Sciatic nerve (tissue), 2 donors: ENCODE results near the gene FAM111B. TPM values are rescaled to one million over a fixed set of nuclear protein-coding genes. Genes with fewer than 3 reads are reported as not detected.

Experiments used
- ATAC-seq: fragments of 200-7000 bp; cut with Tn5 transposase; one replicate; pipeline ENCODE4 v1.9.1; 2020; ENCODE audit warnings: mild to moderate bottlenecking, moderate library complexity
- DNase-seq: peaks from one replicate; pipeline ENCODE4 v3.0.0-alpha.2; 2020; ENCODE audit warnings: low spot score
- intact Hi-C: fragments of 100-400 bp; cut with DNase I; formaldehyde crosslinking; loops from one replicate; pipeline ENCODE4 v1.14.2; 2022
- total RNA-seq: library from RNA; stranded (reverse); fragmentation: NEBNext Ultra II Directional; extraction: Animal tissue kit (Norgen Biotek cat#: 25700); gene quantifications from one replicate; pipeline ENCODE4 v1.2.1, GENCODE V29; 2021
- donor health status: DM: no; HTN: no; CAD: no.
- donor health status: DM: no; HTN: no; CAD: no.

Gene FAM111B
- total RNA-seq, 1 donor from 2014 or later: 0.89 TPM

DNA sequence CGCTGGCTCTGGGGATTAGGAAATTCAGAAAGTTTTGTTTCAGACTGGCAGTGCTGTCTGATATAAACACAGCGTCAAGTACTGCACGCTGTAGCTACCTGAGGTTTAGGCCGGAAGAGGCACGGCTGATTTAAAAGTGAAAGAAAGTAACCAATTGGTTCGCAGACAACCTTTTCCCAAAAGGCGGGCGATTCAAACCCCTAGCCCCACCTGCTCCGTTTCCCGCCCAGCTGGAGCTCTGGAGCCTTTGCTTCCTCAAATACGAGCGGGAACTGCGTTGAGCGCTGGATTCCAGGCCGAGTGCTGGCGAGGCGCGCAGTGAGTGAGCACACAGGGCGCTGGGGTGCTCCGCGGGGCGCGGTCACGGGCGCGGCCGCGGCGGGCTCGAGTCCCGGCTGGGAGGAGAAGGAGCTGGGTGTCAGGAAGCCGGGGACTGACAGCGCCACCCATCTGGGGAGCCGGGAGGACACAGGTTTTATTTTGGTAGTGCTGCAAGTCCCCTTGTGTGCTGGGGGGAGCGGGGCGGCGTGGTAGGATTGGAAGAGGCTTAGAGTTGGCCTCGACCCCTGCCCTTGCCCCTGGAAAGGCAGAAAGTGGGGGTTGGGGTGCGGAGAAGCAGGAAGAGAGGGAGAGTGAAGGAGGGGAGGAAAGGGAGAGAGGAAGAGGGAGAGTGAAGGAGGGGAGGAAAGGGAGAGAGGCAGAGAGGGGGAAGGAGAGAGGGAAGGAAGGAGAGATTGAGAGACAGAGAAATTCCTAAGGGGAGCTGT, 37.7 kb downstream of the FAM111B start:
- ATAC-seq (peak; percentile 84), DNase-seq (peak; percentile 84)
- intact Hi-C loops: no loop called here

DNA sequence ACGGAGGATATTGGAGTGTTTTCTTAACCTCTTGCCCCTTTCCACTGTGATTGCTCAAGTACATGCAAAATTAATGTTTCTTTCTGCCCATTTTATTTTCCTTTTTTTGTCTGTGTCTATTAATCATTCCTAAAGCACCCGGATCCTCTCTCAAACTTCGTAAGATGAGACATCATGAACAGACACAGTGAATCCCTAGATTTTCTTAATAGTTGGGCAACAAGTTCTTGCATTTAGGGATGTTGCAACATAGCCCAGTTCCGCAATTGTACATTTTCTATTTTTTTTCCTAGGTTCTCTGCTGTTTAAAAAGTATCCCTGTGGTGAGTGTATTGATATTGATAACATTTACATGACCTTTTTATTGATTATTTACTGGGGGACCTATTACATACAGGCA, 38.5 kb downstream of the FAM111B start:
- DNase-seq (no peak), ATAC-seq (peak; percentile 31)
- intact Hi-C loops: no loop called here

DNA sequence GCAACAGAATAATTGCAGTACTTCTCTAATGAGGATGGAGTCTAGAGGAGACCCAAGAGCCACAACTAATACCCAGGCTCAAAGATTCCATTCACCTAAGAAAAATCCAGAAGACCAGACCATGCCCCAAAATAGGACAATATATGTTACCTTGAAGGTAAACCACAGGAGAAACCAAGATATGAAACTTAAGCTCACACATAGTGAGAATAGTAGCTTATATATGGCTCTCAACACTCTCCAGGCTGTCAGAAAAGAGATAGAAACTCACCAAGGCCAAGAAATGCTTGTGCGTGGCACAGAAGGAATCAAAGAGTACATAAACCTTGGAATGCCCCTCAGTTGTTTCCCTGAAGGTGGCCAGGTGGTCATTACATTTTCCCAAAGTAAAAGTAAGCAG, 44.7 kb downstream of the FAM111B start:
- no peak for ATAC-seq
- no peak for DNase-seq

GRCh38 chr11:59152312-59152951, 45.4 kb downstream of the FAM111B start:
- intact Hi-C loops: no loop called here
- DNase-seq: no peak
- no peak for ATAC-seq

More for the DNA sequence above, 44.7 kb downstream of the FAM111B start:
- intact Hi-C loops: no loop called here

DNA sequence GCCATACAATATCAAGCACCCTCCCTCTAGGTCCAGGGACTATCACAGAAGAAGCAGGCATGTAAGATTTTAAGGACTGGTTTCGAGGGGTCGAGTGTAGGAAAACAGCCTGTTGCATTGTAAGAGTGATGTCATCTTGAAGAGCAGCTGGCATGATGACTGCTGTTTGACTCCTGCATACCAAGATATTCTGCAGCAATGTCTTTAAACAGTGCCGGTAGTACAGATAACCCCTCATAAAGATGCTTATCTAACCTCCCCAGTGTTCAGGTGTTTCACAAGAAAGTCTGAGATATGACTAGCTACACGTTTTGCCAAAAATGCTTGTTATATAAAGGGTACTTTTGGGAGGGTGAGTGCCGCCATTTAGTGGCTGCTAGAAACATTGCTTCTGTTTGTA, 47.6 kb downstream of the FAM111B start:
- intact Hi-C loops: no loop called here
- DNase-seq (no peak), ATAC-seq (no peak)

GRCh38 chr11:59157433-59157832, 50.4 kb downstream of the FAM111B start:
- intact Hi-C loops: no loop called here
- no peak for ATAC-seq
- DNase-seq: no peak

- peak; percentile 61 for DNase-seq
- intact Hi-C loops: no loop called here
- peak; percentile 93 for ATAC-seq
Measured at GRCh38 chr11:59158206-59159068, 51.4 kb downstream of the FAM111B start.

GRCh38 chr11:59164028-59164427, 57.0 kb downstream of the FAM111B start:
- no peak for DNase-seq

GRCh38 chr11:59171508-59172322, 64.7 kb downstream of the FAM111B start, which contains the start of gene DTX4:
TSS of gene DTX4 (plus strand) at chr11:59172132. CDS start at chr11:59172596, 464 bp downstream.
- peak; percentile 98 for DNase-seq
- ATAC-seq: peak; percentile 95
- intact Hi-C loops: loop anchor here (2.0 kb wide), 1 partner anchor 35 kb away; no protein-coding TSS in a partner anchor

More at GRCh38 chr11:59164028-59164427, 57.0 kb downstream of the FAM111B start:
- no peak for ATAC-seq
- intact Hi-C loops: no loop called here

- DNase-seq (no peak), ATAC-seq (no peak)
- intact Hi-C loops: loop anchor here (2.0 kb wide), 1 partner anchor 34 kb away; no protein-coding TSS in a partner anchor
Measured at GRCh38 chr11:59172345-59173079, 65.5 kb downstream of the FAM111B start.

DNA sequence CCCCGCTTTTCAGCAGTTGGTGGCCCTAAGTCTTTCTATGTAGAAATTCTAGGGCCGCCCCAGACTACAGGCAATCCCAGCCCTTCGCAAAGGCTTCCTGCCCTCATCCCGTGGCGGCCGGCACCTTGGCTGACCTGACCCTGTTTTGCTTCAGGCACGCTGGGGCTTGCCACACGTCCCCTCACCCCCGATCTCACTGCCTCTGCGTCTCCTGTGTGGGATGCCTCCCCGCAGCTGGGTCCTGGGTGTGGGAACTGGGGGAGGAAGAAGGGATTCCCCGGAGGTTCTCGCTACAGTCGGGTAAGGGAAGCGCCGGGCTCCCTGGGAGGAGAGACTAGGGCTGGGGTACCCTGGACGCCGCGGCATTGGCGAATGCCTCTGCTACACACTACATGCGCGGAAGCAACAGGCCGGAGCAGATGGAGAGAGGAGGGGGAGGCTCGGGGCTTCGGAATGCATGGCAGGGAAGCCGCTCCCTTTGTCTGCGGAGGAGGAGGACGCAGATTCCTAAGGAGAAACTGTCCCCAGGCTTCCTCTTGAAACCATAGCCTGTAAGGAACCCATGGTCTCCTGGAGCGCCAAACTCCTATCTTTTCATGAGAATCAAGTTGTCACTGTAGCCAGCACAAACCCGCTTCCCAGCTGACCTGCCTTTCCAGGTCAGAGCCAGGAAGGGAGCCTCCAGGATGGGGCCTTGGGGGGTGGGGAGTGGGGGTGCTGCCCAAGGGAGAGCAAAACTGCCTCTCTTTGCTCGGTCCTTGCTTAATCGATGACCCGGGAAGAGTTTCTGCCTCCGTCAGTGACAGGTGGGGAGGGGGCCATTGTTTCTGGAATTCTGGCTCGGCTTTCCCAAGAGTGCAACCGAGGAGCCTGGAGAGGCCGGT, 66.3 kb downstream of the FAM111B start:
- intact Hi-C loops: loop anchor here (2.0 kb wide), 1 partner anchor 33 kb away; no protein-coding TSS in a partner anchor
- ATAC-seq (peak; percentile 20), DNase-seq (peak; percentile 67)

DNA sequence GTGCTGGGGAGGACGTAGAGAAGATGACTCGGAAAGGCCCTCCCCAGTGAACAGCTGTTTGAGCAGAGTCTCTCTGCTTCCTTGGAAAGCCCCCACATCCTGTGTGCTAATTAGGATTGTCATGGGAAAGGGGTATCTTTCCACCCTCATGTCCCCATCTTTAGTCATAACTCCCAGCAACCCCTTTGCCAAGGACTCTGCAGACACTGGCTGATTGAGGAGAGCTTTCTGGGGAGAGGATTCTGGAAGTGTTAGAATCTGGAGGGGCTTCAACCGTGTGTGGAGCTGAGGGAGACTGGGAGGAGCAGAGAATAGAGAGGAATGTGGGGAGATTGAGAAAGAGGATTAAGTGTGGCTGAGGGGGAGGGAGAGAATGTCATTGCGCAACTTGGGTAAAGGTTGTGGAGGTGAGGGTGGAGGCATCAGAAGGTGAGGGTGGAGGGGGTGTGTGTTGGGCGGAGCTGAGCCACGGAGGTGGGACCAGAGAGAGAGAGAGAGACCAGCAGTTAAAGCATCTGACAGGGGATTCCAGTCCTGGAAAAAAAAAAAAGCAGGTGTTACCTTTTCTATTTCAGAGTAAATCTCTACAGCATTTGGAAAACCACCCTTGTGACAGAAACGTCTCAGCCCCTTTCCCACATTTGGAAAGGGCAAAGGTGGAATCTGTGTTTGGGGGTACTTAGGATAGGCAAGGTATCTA, 67.1 kb downstream of the FAM111B start:
- intact Hi-C loops: loop anchor here (2.0 kb wide), 1 partner anchor 33 kb away; no protein-coding TSS in a partner anchor
- DNase-seq: no peak
- ATAC-seq: peak; percentile 14

DNA sequence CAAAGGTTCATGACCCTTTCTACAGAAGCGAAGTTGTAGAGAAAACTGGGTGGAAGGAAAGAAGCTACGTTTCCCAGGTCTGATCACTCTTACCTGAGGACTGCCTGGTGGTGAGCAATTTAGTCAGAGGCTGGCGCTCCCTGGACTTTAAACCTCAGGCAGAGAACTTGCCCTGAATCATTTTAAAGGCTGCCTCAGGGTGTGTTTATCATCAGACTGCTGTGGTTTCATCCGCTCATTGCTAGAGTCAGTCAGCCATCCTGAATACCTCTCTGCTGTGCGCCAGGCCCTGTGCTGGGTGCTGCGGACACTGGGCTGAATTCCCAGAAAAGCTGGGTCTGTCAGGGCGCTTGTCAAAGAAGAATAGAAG, 67.6 kb downstream of the FAM111B start:
- no peak for ATAC-seq
- intact Hi-C loops: no loop called here
- DNase-seq: no peak

DNA sequence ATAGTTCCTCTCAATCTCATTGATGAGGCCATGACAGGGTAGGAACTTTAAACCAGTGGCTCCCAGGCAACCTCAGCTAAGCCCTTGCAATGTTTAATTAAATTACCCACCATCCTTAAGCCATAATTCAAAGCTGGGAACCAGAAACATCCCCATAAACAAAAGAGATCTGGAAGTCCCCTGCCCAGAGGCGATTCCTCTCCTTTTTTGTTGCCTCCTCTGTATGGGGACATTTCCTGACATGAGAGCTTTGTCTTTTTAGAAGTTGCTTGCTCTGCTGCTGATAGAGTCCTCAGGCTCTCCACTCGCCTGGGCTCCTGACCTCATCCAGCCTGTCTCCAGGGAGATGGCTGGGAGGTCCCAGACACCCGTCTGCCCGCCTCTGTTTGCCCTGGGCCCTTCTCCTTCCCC, 68.1 kb downstream of the FAM111B start:
- DNase-seq (no peak), ATAC-seq (no peak)
- intact Hi-C loops: no loop called here

- intact Hi-C loops: no loop called here
- ATAC-seq (no peak), DNase-seq (no peak)
Measured at GRCh38 chr11:59176330-59176729, 69.3 kb downstream of the FAM111B start.
